Epithelial cell of proximal tubule (primary cell): ENCODE results near the gene XBP1. TPM values are rescaled to one million over a fixed set of nuclear protein-coding genes. Genes with fewer than 3 reads are reported as not detected.

ENCODE experiments used
- DNase-seq: peaks from one replicate; pipeline ENCODE4 v3.0.0-alpha.2; 2011; ENCODE audit warnings: low read depth
- H3K4me3 ChIP-seq: 2 replicates; pipeline ENCODE4 v1.5.1; 2011; ENCODE audit warnings: low read depth, mild to moderate bottlenecking, low read length
- total RNA-seq: library from RNA; depleted of rRNA; stranded (reverse); fragments of >200 nt; gene quantifications from 2 replicates; pipeline ENCODE4 v1.2.3, GENCODE V29; 2015
- TF ChIP-seq, protein P1 (sequence below): conservative IDR thresholded peaks from 2 replicates; pipeline ENCODE4 v1.5.1; 2012; ENCODE audit warnings: low read depth, mild to moderate bottlenecking, low read length

Gene XBP1
- total RNA-seq, 1 donor from 2014 or later: 153 TPM

DNA sequence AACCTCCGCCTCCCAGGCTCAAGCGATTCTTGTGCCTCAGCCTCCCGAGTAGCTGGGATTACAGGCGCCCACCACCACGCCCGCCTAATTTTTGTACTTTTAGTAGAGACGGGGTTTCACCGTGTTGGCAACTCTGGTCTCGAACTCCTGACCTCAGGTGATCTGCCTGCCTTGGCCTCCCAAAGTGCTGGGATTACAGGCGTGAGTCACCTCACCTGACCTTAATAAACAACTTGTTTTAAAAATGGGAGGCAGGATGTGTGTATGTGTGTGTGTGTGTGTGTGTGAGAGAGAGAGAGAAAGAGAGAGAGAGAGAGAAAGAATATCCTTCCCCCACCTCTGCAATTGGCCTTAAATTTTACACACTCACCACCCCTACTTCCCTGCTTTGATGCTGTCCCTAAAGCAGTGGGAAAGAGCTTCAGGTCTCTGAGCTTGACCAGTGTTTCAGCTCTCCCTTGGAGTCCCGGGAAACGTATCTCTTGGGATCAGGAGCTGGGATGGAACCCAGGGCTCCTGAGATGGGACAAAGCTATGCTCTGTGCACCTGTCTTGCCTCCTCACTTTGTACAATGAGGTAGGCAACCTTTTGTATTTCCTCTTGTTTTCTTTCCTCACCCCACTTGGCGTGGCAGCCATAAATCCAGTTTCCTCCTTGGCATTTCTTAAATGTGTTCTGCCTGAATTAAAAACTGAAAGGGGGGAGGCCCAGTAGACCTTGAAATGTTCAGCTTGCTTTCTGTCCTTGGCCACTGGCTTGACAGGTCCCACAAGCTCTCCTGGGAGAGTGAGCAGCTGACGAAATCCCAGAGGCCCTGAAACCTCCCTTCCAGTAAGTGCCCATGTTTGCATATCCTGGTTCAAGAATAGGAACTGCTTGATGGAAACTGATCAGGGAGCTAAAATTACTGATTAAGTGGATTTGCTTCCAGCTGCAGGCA, 17.8 kb upstream of the XBP1 start:
- no peak for DNase-seq
- no peak overlapping the region for H3K4me3 ChIP-seq
- TF ChIP-seq, protein P1, sequence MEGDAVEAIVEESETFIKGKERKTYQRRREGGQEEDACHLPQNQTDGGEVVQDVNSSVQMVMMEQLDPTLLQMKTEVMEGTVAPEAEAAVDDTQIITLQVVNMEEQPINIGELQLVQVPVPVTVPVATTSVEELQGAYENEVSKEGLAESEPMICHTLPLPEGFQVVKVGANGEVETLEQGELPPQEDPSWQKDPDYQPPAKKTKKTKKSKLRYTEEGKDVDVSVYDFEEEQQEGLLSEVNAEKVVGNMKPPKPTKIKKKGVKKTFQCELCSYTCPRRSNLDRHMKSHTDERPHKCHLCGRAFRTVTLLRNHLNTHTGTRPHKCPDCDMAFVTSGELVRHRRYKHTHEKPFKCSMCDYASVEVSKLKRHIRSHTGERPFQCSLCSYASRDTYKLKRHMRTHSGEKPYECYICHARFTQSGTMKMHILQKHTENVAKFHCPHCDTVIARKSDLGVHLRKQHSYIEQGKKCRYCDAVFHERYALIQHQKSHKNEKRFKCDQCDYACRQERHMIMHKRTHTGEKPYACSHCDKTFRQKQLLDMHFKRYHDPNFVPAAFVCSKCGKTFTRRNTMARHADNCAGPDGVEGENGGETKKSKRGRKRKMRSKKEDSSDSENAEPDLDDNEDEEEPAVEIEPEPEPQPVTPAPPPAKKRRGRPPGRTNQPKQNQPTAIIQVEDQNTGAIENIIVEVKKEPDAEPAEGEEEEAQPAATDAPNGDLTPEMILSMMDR: no peak

DNA sequence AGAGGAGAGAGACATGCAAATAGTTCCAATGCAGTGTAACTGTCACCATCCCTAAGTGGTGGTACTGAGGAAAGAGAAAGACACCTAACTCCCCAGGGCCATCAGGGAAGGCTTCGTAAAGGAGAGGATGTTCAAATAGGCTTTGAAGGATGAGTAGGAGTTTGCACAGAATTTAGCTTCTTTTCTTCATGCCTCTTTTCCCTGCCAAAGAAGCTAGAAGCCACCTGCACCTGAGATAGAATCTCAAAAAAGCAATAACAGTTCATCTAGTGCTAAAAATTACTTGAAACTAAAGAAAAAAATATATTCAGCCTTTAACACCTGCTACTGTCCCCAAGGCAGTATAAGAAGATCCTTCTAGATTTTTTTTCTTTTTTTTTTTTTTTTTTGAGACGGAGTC, 16.7 kb upstream of the XBP1 start:
- H3K4me3 ChIP-seq: no peak overlapping the region
- TF ChIP-seq, protein P1: no peak
- DNase-seq: no peak

DNA sequence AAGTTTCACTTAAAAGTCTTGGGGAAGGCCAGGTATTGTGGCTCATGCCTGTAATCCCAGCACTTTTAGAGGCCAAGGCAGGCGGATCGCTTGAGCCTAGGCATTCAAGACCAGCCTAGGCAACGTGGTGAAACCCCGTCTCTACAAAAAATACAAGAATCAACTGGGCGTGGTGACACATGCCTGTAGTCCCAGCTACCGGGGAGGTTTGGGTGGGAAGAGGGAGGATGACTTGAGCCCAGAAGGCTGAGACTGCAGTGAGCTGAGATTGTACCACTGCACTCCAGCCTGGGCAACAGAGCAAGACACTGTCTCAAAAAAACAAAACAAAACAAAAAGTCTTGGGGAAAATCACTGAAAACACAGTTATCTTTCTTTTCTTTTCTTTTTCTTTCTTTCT, 15.4 kb upstream of the XBP1 start:
- H3K4me3 ChIP-seq: no peak overlapping the region
- no peak for DNase-seq
- TF ChIP-seq, protein P1: no peak

DNA sequence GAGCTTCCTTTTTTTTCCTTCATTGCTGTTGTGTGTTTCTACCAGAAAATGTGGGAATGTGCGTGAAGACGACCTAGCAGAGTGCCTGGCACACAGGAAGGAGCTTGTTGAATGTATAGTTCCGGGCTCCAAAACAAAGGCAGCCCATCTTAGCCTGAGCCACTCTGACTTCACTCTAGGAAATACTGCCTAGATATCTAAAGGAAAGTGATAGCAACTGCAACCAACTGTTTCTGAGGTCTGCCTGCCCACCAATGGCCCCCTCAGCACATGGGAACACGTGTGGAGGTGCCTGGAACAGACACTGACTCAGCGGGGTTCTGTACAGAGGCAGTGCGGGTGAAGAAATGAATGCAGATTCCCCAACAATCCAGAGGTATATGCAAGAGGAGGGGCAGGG, 14.7 kb upstream of the XBP1 start:
- TF ChIP-seq, protein P1: no peak
- no peak overlapping the region for H3K4me3 ChIP-seq
- no peak for DNase-seq

DNA sequence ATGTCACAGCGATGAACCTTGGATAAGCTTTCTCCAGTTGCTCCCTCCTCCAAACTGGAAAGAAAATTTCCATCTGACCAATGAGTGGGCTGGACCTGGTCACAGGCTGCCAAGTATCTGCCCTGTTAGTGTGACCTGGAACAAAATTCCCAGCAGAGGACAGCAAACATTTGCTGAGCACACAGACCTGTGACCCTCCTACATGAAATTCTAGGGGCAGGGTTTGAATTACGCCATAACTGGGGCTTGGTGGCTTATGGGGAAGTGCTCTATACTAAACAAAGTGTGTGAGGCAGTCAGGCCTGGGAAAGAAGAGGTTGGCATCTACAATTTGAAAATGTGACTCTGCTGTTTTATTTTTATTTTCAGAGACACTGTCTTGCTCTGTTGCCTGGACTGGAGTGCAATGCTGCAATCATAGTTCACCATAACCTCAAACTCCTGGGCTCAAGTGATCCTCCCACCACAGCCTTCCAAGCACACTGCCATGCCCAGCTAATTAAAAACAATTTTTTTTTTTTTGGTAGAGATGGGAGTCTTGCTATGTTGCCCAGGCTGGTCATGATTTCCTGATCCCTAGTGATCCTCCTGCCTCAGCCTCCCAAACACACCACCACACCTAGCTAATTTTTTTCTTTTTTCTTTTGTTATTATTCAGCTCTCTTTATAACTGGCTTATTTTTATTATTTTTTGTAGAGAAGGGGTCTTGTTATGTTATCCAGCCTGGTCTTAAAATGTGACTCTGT, 13.6 kb upstream of the XBP1 start:
- no peak overlapping the region for H3K4me3 ChIP-seq
- TF ChIP-seq, protein P1: no peak
- DNase-seq: no peak

DNA sequence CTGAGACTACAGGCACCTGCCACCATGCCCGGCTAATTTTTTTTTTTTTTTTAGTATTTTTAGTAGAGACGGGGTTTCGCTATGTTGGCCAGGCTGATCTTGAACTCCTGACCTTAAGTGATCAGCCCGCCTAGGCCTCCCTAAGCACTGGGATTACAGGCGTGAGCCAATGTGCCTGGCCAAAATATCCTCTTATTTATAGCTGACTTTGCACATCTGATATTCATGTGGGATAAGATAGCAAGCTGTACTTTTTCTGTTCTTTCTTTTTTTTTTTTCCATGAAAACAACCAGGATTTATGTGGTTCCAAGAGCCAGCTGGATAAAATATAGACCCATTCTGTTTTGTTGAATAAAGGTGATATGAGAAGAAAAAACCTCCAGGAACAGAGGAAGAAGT, 12.1 kb upstream of the XBP1 start:
- TF ChIP-seq, protein P1: no peak
- DNase-seq: no peak
- no peak overlapping the region for H3K4me3 ChIP-seq
